Mucosa of descending colon (tissue), 3 donors: ENCODE data around the gene EYA4. TPM values are rescaled to one million over a fixed set of nuclear protein-coding genes. Genes with fewer than 3 reads are reported as not detected.

Experiments used
- ATAC-seq: fragments of 200-7000 bp; cut with Tn5 transposase; one replicate; pipeline ENCODE4 v1.9.1; 2020; ENCODE audit warnings: mild to moderate bottlenecking, moderate library complexity
- DNase-seq, 3 donors: peaks; one replicate each; pipeline ENCODE4 v3.0.0-alpha.2; 2020
- H3K36me3 ChIP-seq: fragments of 200-600 bp; one replicate; pipeline ENCODE4 v1.8.0; 2021; ENCODE audit warnings: low read depth, mild to moderate bottlenecking
- H3K4me1 ChIP-seq: fragments of 200-600 bp; one replicate; pipeline ENCODE4 v1.8.0; 2021; ENCODE audit warnings: low read depth, mild to moderate bottlenecking
- H3K4me3 ChIP-seq: fragments of 200-600 bp; one replicate; pipeline ENCODE4 v1.8.0; 2021; ENCODE audit warnings: mild to moderate bottlenecking
- H3K9me3 ChIP-seq: fragments of 200-600 bp; one replicate; pipeline ENCODE4 v1.8.0; 2021; ENCODE audit warnings: mild to moderate bottlenecking
- CTCF ChIP-seq: fragments of 200-600 bp; IDR thresholded peaks from one replicate; pipeline ENCODE4 v1.8.0; 2022; ENCODE audit warnings: antibody characterized with exemption, mild to moderate bottlenecking
- intact Hi-C, 2 donors: fragments of 100-400 bp; cut with DNase I in 1 of 2; cut with micrococcal nuclease in 1 of 2; formaldehyde crosslinking; loops; one replicate each; pipeline versions ENCODE4 v1.11.0 to v1.11.1; 2022; cut with DNase I, micrococcal nuclease
- total RNA-seq, 3 donors: library from RNA; stranded (reverse); fragmentation: NEBNext Ultra II Directional in 2 of 3; extraction: Animal tissue kit (Norgen Biotek cat#: 25700) in 2 of 3; gene quantifications; one replicate each; pipeline versions ENCODE4 v1.2.1 to v1.2.4, GENCODE V29; 2021 to 2023
- donor health status: DM: no; HTN: no; CAD: no; lungs with moderate emphysema.
- donor health status: DM: no; HTN: no; CAD: no.
- donor health status: DM: no; HTN: yes; CAD: no.

The EYA4 gene
- total RNA-seq, 3 donors from 2014 or later, result 0.41 to 0.66 TPM; not detected in 1

GRCh38 chr6:133460101-133460500 is 218.9 kb downstream of the EYA4 start:
- ATAC-seq (no peak), DNase-seq (no peak)
- Histone ChIP-seq H3K4me1 (no peaks in the 10 kb centered on the region), H3K36me3 (no peaks in the 10 kb centered on the region), H3K9me3 (no peaks in the 10 kb centered on the region), H3K4me3 (no peak overlapping the region)
- no peak for TF ChIP-seq CTCF
- intact Hi-C loops, result no loop called here

- no peak for TF ChIP-seq CTCF
- intact Hi-C loops, result no loop called here
- ATAC-seq, result no peak
- no peaks in the 10 kb centered on the region for H3K9me3 ChIP-seq
- no peaks in the 10 kb centered on the region for H3K36me3 ChIP-seq
- no peaks in the 10 kb centered on the region for H3K4me1 ChIP-seq
- no peak overlapping the region for H3K4me3 ChIP-seq
- DNase-seq, result no peak
Observed at GRCh38 chr6:133463790-133464189, 222.6 kb downstream of the EYA4 start.

DNA sequence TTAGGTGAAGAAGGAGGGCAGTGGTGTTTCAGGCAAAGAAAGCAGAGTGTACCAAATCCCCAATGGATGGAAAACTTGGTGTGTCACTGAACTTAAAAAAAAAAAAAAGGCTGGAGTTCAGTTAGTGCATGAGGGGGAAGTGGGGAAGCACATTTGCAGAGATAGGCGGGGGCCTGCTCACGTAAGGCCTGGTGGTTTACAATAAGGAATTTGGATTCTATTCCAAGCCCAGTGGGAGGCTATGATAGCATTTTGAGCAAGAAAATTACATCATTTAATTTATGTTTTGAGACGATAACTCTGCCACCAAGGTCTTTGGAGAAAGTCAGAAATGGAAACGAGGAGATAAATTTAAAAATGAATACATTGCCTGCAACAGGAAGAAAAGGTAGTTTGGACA is 225.5 kb downstream of the EYA4 start:
- ATAC-seq (no peak), DNase-seq (no peak)

GRCh38 chr6:133467231-133467981 is 226.2 kb downstream of the EYA4 start:
- intact Hi-C loops, result no loop called here
- no peaks in the 10 kb centered on the region for H3K4me1 ChIP-seq
- no peak for TF ChIP-seq CTCF
- no peaks in the 10 kb centered on the region for H3K9me3 ChIP-seq
- no peak for DNase-seq
- no peaks in the 10 kb centered on the region for H3K36me3 ChIP-seq
- no peak overlapping the region for H3K4me3 ChIP-seq
- no peak for ATAC-seq

More for the DNA sequence above, 225.5 kb downstream of the EYA4 start:
- intact Hi-C loops, result no loop called here
- Histone ChIP-seq H3K4me3 (no peak overlapping the region), H3K36me3 (no peaks in the 10 kb centered on the region), H3K4me1 (no peaks in the 10 kb centered on the region), H3K9me3 (no peaks in the 10 kb centered on the region)
- TF ChIP-seq CTCF, result no peak

GRCh38 chr6:133467982-133468380 is 226.8 kb downstream of the EYA4 start:
- Histone ChIP-seq H3K36me3 (no peaks in the 10 kb centered on the region), H3K4me3 (no peak overlapping the region), H3K9me3 (no peaks in the 10 kb centered on the region), H3K4me1 (no peaks in the 10 kb centered on the region)
- ATAC-seq (no peak), DNase-seq (no peak)
- TF ChIP-seq CTCF, result no peak
- intact Hi-C loops, result no loop called here
